Sigmoid colon (tissue), 7 donors: ENCODE measurements around the gene HMG20A. TPM values are rescaled to one million over a fixed set of nuclear protein-coding genes. Genes with fewer than 3 reads are reported as not detected.
A peak's percentile ranks its signal among the peaks of the same experiment; 100 is the strongest.

Experiments
- DNase-seq: peaks from one replicate; pipeline ENCODE4 v3.0.0-alpha.2; 2019
- H3K27ac ChIP-seq, 4 donors: fragments of 200-600 bp; sonication (generic); one replicate each; pipeline ENCODE4 v1.5.1; 2016 to 2019; ENCODE audit warnings: mild to moderate bottlenecking in 1 of 4
- H3K27me3 ChIP-seq, 3 donors: fragments of 200-600 bp; sonication (generic); one replicate each; pipeline ENCODE4 v1.5.1; 2019; ENCODE audit warnings: mild to moderate bottlenecking in 1 of 3
- H3K36me3 ChIP-seq, 4 donors: fragments of 200-600 bp; sonication (generic); one replicate each; pipeline ENCODE4 v1.5.1; 2016 to 2019
- H3K4me1 ChIP-seq, 4 donors: fragments of 200-600 bp; sonication (generic); one replicate each; pipeline ENCODE4 v1.5.1; 2017 to 2019
- H3K4me3 ChIP-seq, 4 donors: fragments of 200-600 bp; sonication (generic); one replicate each; pipeline ENCODE4 v1.5.1; 2017 to 2019; ENCODE audit warnings: mild to moderate bottlenecking in 2 of 4, moderate library complexity in 1 of 4
- H3K9me3 ChIP-seq, 4 donors: fragments of 200-600 bp in 3 of 4; sonication (generic) in 3 of 4; one replicate each; pipeline versions ENCODE4 v1.5.1 to v1.6.1; 2013 to 2019
- CTCF ChIP-seq, 4 experiments: fragments of 450-650 bp in 3 of 4; fragments of 200-600 bp in 1 of 4; IDR thresholded peaks; one replicate each; pipeline ENCODE4 v1.5.1; 2016 to 2019; ENCODE audit warnings: antibody characterized with exemption in 4 of 4, mild to moderate bottlenecking in 3 of 4, moderate library complexity in 2 of 4
- EP300 ChIP-seq, 4 donors: sonication (generic); formaldehyde crosslinking; IDR thresholded peaks; one replicate each; pipeline ENCODE4 v1.6.1; 2017; ENCODE audit warnings: antibody characterized with exemption in 4 of 4
- POLR2A ChIP-seq, 2 donors: fragments of 450-650 bp; IDR thresholded peaks; one replicate each; pipeline ENCODE4 v1.6.1; 2016; ENCODE audit warnings: antibody characterized with exemption in 2 of 2, mild to moderate bottlenecking in 2 of 2, moderate library complexity in 2 of 2
- POLR2AphosphoS5 ChIP-seq, 4 donors: sonication (generic); formaldehyde crosslinking; IDR thresholded peaks; one replicate each; pipeline ENCODE4 v1.6.1; 2017; ENCODE audit warnings: antibody characterized with exemption in 4 of 4
- WGBS, 2 donors: extraction: QIAGEN DNeasy Blood & Tissue Kit; methylation state at CpG; one replicate each; pipeline ENCODE4 v1.1.7; 2013; 5-methylcytosine and 5-hydroxymethylcytosine counted together
- intact Hi-C: fragments of 100-400 bp; cut with DNase I; formaldehyde crosslinking; loops from one replicate; pipeline ENCODE4 v1.15.1; 2023
- polyA plus RNA-seq, 3 donors: library from polyadenylated mRNA; stranded (reverse); fragments of 200-250 nt; gene quantifications; one replicate each; pipeline ENCODE4 v1.2.3, GENCODE V29; 2013
- total RNA-seq, 4 donors: library from RNA; depleted of rRNA; stranded (reverse); fragments of >200 nt; gene quantifications; one replicate each; pipeline ENCODE4 v1.1.0, GENCODE V29; 2016
- donor health status: healthy with polysubstance abuse.
- donor health status: Bipolar disorder and iron deficiency.
- donor health status: healthy.

Gene HMG20A
- total and polyA plus RNA-seq, 7 donors = 7.8 to 29.0 (median 22.5) TPM

GRCh38 chr15:77519540-77519939, 98.9 kb downstream of the HMG20A start:
- H3K36me3 ChIP-seq = no peaks in the 10 kb centered on the region
- H3K27ac ChIP-seq = no peak overlapping the region
- no peaks in the 10 kb centered on the region for H3K27me3 ChIP-seq
- 83 to 87% methylated on average over 3 of the region's 3 CpGs for WGBS, 2 donors
- H3K9me3 ChIP-seq = no peaks in the 10 kb centered on the region
- H3K4me3 ChIP-seq = no peak overlapping the region
- DNase-seq = peak; percentile 18
- no peaks in the 10 kb centered on the region for H3K4me1 ChIP-seq
- TF ChIP-seq POLR2AphosphoS5 (IDR thresholded peaks at IDR 0.05) (no peak), POLR2A (IDR thresholded peaks at IDR 0.05) (no peak), EP300 (IDR thresholded peaks at IDR 0.05) (no peak), CTCF (IDR thresholded peaks at IDR 0.05) (no peak)
- intact Hi-C loops = no loop called here

GRCh38 chr15:77521206-77521605, 100.5 kb downstream of the HMG20A start:
- Histone ChIP-seq H3K4me1 (no peaks in the 10 kb centered on the region), H3K9me3 (no peaks in the 10 kb centered on the region), H3K27me3 (no peaks in the 10 kb centered on the region), H3K4me3 (no peak overlapping the region), H3K27ac (no peak overlapping the region), H3K36me3 (no peaks in the 10 kb centered on the region)
- WGBS, 2 donors = 93 to 95% methylated on average over 6 of the region's 6 CpGs
- TF ChIP-seq POLR2A (IDR thresholded peaks at IDR 0.05) (no peak), EP300 (IDR thresholded peaks at IDR 0.05) (no peak), POLR2AphosphoS5 (IDR thresholded peaks at IDR 0.05) (no peak), CTCF (IDR thresholded peaks at IDR 0.05) (no peak)
- peak; percentile 3 for DNase-seq
- intact Hi-C loops = no loop called here

DNA sequence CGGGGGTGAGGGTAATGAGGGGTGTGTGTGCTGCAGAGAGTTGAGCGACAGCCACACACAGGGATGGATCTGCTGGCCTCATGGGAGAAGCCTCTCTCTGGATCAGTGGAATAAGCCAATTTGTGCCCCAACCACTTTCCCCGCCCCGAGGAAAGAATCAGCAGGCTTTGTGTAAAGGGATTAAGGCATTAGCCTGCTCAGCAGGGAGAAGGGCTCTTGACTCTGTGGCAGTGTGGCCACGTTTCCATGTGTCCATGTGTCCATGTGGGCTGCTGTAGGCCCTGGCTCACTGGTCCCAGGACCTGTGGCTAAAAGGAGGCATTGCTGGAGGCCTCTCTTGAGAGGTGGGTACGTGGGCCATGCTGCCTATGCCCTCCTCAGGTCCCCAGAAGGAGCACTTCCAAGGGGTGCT, 104.7 kb downstream of the HMG20A start:
- Histone ChIP-seq H3K27me3 (no peaks in the 10 kb centered on the region), H3K4me1 (peaks cover 0 to 12% (median 6%) of the 10 kb centered on the region in 4 donors), H3K4me3 (no peak overlapping the region), H3K36me3 (no peaks in the 10 kb centered on the region), H3K9me3 (no peaks in the 10 kb centered on the region), H3K27ac (no peak overlapping the region)
- intact Hi-C loops = no loop called here
- DNase-seq = peak; percentile 18
- 83 to 91% methylated on average over 6 of the region's 6 CpGs for WGBS, 2 donors
- TF ChIP-seq POLR2A (IDR thresholded peaks at IDR 0.05) = no peak

GRCh38 chr15:77525907-77526594, 105.4 kb downstream of the HMG20A start:
- Histone ChIP-seq H3K4me3 (no peak overlapping the region), H3K9me3 (no peaks in the 10 kb centered on the region), H3K27me3 (no peaks in the 10 kb centered on the region), H3K36me3 (no peaks in the 10 kb centered on the region), H3K4me1 (peaks cover 0 to 12% (median 6%) of the 10 kb centered on the region in 4 donors), H3K27ac (no peak overlapping the region)
- peak; percentile 40 for DNase-seq
- TF ChIP-seq POLR2A (IDR thresholded peaks at IDR 0.05) (no peak), CTCF (IDR thresholded peaks at IDR 0.05) (no peak), EP300 (IDR thresholded peaks at IDR 0.05) (no peak), POLR2AphosphoS5 (IDR thresholded peaks at IDR 0.05) (no peak)
- 85 to 93% methylated on average over 11 of the region's 11 CpGs for WGBS, 2 donors
- intact Hi-C loops = no loop called here

DNA sequence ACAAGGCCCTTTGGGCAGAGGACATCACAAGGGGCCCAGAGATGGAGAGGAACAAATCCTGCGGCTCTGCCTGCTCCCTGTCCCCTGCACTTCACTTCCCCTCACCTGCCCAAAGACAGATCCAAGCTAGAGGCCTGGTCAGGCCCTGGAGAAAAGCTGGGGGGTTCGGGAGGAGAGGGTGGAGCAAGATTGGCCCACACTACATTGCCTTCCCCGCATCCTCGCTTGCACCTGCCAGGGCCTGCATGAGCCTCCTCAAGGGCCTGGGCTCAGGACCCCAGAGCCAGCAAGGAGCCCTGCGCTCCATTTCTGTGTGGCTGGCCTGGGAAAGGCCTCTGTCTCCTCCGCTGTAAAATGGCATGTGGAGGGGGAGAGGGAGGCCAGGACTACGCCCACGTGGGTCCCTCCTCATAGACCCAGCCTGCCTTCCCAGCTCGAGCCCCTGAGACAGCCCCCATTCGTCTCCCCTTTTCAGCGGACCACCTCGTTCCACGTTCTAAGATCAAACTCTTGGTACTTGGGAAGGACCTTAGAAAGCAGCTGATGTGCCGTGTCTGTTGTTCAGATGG, 106.0 kb downstream of the HMG20A start:
- Histone ChIP-seq H3K27me3 (no peaks in the 10 kb centered on the region), H3K9me3 (no peaks in the 10 kb centered on the region), H3K27ac (peak overlapping the region in 1 of 4 donors; percentile 21), H3K36me3 (no peaks in the 10 kb centered on the region), H3K4me1 (peaks cover 0 to 12% (median 6%) of the 10 kb centered on the region in 4 donors), H3K4me3 (no peak overlapping the region)
- peak; percentile 34 for DNase-seq
- intact Hi-C loops = no loop called here
- WGBS, 2 donors = 89 to 92% methylated on average over 14 of the region's 14 CpGs
- no peak for TF ChIP-seq POLR2A (IDR thresholded peaks at IDR 0.05)
- TF ChIP-seq POLR2AphosphoS5 (IDR thresholded peaks at IDR 0.05) = no peak
- no peak for TF ChIP-seq CTCF (IDR thresholded peaks at IDR 0.05)
- no peak for TF ChIP-seq EP300 (IDR thresholded peaks at IDR 0.05)
